ENCODE measurements around the gene TBXT.

Gene TBXT

DNA sequence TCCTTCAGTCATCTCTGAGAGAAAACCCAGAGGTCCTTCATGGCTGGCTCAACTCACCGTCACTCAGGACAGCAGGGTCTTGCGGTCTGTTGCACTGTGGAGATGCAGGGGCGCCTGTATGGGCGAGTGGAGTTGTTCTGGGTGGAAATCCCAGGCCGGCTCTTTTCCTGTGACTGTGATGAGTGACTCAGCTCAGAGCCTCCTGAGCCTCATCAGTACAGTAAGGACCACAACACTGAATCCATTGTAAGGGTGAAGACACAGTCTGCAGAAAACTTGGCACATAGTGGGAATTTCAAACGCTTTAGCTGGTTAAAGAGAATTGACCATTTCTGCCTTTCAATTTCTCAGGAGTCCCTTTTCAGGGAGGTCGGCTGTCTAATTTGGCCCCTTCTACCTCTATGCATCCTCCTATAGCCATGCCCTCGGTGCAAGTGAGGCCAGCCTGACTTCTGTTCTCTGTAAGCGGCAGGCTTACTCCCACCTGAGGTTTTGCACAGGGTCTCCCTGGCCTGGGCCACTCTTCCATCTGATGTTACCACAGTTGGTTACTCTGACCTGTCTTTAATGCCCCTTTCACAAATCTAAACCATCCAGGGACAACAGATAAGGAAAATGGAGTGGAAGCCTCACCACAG is 35.5 kb upstream of the TBXT start:
- Histone ChIP-seq H3K27me3 (ENCODE audit: low read length) (no peaks in the 10 kb centered on the region), H3K27ac (ENCODE audit: low read depth, low read length) (no peak overlapping the region), H3K9me3 (ENCODE audit: insufficient read depth, low read length) (no peaks in the 10 kb centered on the region), H3K79me2 (ENCODE audit: insufficient read depth, low read length) (no peaks in the 10 kb centered on the region), H3K9me2 (replicated peaks; ENCODE audit: insufficient read depth, low read length) (no peaks in the 10 kb centered on the region), H3K36me3 (ENCODE audit: low read length) (no peaks in the 10 kb centered on the region), H2AFZ (ENCODE audit: low read depth, low read length, severe bottlenecking) (no peak overlapping the region), H3K4me2 (ENCODE audit: low read depth, low read length, poor library complexity, severe bottlenecking) (no peak overlapping the region), H3F3A (ENCODE audit: insufficient read depth) (no peaks in the 10 kb centered on the region), H3K4me3 (ENCODE audit: insufficient read depth, low read length, poor library complexity, severe bottlenecking) (no peak overlapping the region), H3K9ac (ENCODE audit: low read length) (no peak overlapping the region), H4K20me1 (ENCODE audit: low read depth, low read length) (no peaks in the 10 kb centered on the region)
- TF ChIP-seq EZH2phosphoT487 (conservative IDR thresholded peaks at IDR 0.05; ENCODE audit: low read length) = no peak
- TF ChIP-seq, protein P1, sequence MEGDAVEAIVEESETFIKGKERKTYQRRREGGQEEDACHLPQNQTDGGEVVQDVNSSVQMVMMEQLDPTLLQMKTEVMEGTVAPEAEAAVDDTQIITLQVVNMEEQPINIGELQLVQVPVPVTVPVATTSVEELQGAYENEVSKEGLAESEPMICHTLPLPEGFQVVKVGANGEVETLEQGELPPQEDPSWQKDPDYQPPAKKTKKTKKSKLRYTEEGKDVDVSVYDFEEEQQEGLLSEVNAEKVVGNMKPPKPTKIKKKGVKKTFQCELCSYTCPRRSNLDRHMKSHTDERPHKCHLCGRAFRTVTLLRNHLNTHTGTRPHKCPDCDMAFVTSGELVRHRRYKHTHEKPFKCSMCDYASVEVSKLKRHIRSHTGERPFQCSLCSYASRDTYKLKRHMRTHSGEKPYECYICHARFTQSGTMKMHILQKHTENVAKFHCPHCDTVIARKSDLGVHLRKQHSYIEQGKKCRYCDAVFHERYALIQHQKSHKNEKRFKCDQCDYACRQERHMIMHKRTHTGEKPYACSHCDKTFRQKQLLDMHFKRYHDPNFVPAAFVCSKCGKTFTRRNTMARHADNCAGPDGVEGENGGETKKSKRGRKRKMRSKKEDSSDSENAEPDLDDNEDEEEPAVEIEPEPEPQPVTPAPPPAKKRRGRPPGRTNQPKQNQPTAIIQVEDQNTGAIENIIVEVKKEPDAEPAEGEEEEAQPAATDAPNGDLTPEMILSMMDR (IDR thresholded peaks at IDR 0.05; ENCODE audit: insufficient read depth, low read length, poor library complexity, severe bottlenecking) = no peak

DNA sequence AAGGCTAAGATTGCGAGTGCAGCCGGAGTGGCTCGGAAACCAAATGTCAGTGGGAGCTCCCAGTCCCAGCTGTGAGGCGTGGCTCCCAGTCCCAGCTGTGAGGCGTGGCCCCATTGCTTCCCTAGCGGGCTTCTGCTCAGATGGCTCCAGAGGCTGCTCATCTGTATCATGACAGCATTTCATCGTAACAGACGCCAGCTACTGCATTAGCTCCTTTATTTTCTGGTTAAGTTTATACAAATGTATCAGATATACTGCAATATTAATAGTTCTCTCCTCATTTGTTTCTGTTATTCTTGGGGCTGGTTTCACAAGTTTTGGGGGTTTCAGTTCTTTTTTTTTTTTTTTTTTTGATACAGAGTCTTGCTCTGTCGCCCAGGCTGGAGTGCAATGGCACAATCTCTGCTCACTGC is 34.7 kb upstream of the TBXT start:
- TF ChIP-seq, protein P1 (IDR thresholded peaks at IDR 0.05; ENCODE audit: insufficient read depth, low read length, poor library complexity, severe bottlenecking) = no peak
- TF ChIP-seq EZH2phosphoT487 (conservative IDR thresholded peaks at IDR 0.05; ENCODE audit: low read length) = no peak
- no peaks in the 10 kb centered on the region for H4K20me1 ChIP-seq (ENCODE audit: low read depth, low read length)
- H3K27me3 ChIP-seq (ENCODE audit: low read length) = no peaks in the 10 kb centered on the region
- H3K4me3 ChIP-seq (ENCODE audit: insufficient read depth, low read length, poor library complexity, severe bottlenecking) = no peak overlapping the region
- H3K9me3 ChIP-seq (ENCODE audit: insufficient read depth, low read length) = no peaks in the 10 kb centered on the region
- no peak overlapping the region for H3K4me2 ChIP-seq (ENCODE audit: low read depth, low read length, poor library complexity, severe bottlenecking)
- no peaks in the 10 kb centered on the region for H3K9me2 ChIP-seq (replicated peaks; ENCODE audit: insufficient read depth, low read length)
- H2AFZ ChIP-seq (ENCODE audit: low read depth, low read length, severe bottlenecking) = no peak overlapping the region
- H3K27ac ChIP-seq (ENCODE audit: low read depth, low read length) = no peak overlapping the region
- H3K9ac ChIP-seq (ENCODE audit: low read length) = no peak overlapping the region
- no peaks in the 10 kb centered on the region for H3K79me2 ChIP-seq (ENCODE audit: insufficient read depth, low read length)
- H3K36me3 ChIP-seq (ENCODE audit: low read length) = no peaks in the 10 kb centered on the region
- H3F3A ChIP-seq (ENCODE audit: insufficient read depth) = no peaks in the 10 kb centered on the region

DNA sequence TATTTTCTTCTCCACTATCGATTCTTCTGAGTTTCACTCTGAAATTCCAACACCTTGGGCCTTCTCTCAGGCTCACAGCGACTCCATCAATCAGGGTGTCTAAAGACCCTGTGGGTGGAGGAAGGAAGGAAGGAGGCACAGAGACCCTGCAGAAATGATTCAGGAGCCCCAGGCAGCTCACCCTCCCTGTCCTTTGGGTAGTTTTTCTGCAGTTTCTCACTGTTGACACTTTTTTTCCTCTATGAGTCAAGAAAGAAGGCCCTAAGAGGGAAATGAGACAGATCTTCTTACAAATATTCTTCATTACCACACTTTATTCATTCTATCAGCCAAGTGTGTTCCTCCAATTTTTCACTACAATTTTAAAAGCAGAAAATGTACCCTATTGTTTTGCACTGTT is 34.2 kb upstream of the TBXT start:
- Histone ChIP-seq H3K27me3 (ENCODE audit: low read length) (no peaks in the 10 kb centered on the region), H3K4me2 (ENCODE audit: low read depth, low read length, poor library complexity, severe bottlenecking) (no peak overlapping the region), H3K36me3 (ENCODE audit: low read length) (no peaks in the 10 kb centered on the region), H3K9ac (ENCODE audit: low read length) (no peak overlapping the region), H4K20me1 (ENCODE audit: low read depth, low read length) (no peaks in the 10 kb centered on the region), H3K4me3 (ENCODE audit: insufficient read depth, low read length, poor library complexity, severe bottlenecking) (no peak overlapping the region), H3K9me3 (ENCODE audit: insufficient read depth, low read length) (no peaks in the 10 kb centered on the region), H2AFZ (ENCODE audit: low read depth, low read length, severe bottlenecking) (no peak overlapping the region), H3K9me2 (replicated peaks; ENCODE audit: insufficient read depth, low read length) (no peaks in the 10 kb centered on the region), H3F3A (ENCODE audit: insufficient read depth) (no peaks in the 10 kb centered on the region), H3K79me2 (ENCODE audit: insufficient read depth, low read length) (no peaks in the 10 kb centered on the region), H3K27ac (ENCODE audit: low read depth, low read length) (no peak overlapping the region)
- TF ChIP-seq EZH2phosphoT487 (conservative IDR thresholded peaks at IDR 0.05; ENCODE audit: low read length) = no peak
- TF ChIP-seq, protein P1 (IDR thresholded peaks at IDR 0.05; ENCODE audit: insufficient read depth, low read length, poor library complexity, severe bottlenecking) = no peak
